GM19099 (cell line): ENCODE measurements around the gene GATAD2B.

Experiments used
- POLR2A ChIP-seq: IDR thresholded peaks from 3 replicates; pipeline ENCODE4 v1.6.1; 2011; ENCODE audit warnings: low read depth; ENCODE audit not compliant: insufficient read length; ENCODE audit errors: extremely low read depth

The GATAD2B gene

GRCh38 chr1:153941826-153942725 is 19.3 kb upstream of the GATAD2B start:
- no peak for TF ChIP-seq POLR2A

- no peak for TF ChIP-seq POLR2A
Measured at GRCh38 chr1:153940756-153941155, 18.0 kb upstream of the GATAD2B start.

DNA sequence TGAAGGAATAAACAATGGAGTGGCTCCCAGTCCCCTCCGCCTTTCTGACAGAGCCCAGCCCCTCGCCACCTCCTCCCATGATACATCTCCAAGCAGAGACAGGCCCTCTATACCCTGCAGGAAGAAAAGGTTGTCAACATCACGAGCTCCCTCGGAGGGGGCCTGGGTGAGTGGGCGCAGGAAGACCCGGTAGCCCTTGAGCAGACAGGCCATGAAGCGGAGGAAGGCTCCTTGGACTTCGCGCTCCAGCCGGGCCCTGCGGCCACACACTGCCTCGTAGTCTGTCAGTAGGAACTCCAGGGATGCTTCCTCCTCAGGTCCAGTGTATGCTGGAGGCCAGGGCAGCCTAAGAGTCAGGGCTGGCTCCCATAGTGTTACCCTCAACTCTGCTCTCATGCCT is 16.7 kb upstream of the GATAD2B start:
- TF ChIP-seq POLR2A, result no peak

GRCh38 chr1:153938996-153939395 is 16.2 kb upstream of the GATAD2B start:
- no peak for TF ChIP-seq POLR2A

- TF ChIP-seq POLR2A, result no peak
Measured at GRCh38 chr1:153937331-153937730, 14.6 kb upstream of the GATAD2B start.

GRCh38 chr1:153936011-153936802 is 13.4 kb upstream of the GATAD2B start:
- no peak for TF ChIP-seq POLR2A

- TF ChIP-seq POLR2A, result no peak
Measured at GRCh38 chr1:153934746-153935145, 12.0 kb upstream of the GATAD2B start.

- TF ChIP-seq POLR2A, result no peak
Measured at GRCh38 chr1:153933955-153934354, 11.2 kb upstream of the GATAD2B start.

DNA sequence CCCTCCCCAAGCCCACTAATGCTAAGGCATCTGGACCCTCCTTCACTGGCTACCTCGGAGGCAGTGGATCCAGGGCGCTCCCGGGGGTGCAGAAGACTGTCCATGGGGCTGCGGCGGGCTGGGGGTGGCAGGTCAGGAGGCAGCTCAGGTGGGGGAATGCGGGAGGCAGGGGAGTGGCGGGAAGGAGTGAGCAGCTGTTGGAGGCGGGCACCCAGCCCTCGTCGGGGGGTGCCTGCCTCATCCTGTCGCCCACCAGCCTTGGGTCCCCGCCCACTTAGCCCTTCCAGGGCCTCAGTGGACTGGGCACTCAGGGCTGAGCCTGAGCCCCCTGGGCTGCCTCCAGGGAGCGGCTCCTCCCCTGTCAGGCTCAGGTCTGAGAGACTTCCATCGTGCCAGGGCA is 10.7 kb upstream of the GATAD2B start:
- TF ChIP-seq POLR2A, result no peak

GRCh38 chr1:153932156-153933131 is 9.7 kb upstream of the GATAD2B start:
- no peak for TF ChIP-seq POLR2A

- TF ChIP-seq POLR2A, result no peak
Measured at GRCh38 chr1:153929981-153930948, 7.5 kb upstream of the GATAD2B start.

- TF ChIP-seq POLR2A, result no peak
Measured at GRCh38 chr1:153929426-153929825, 6.7 kb upstream of the GATAD2B start.

- no peak for TF ChIP-seq POLR2A
Measured at GRCh38 chr1:153928791-153929341, 6.1 kb upstream of the GATAD2B start.
